GM12891 (cell line): Measurements from ENCODE around the gene RARB.

Experiments
- PAX5 ChIP-seq: IDR thresholded peaks from 2 replicates; pipeline ENCODE4 v1.6.1; 2011; ENCODE audit warnings: low read length, moderate library complexity, mild to moderate bottlenecking; ENCODE audit not compliant: insufficient read depth, severe bottlenecking
- POLR2AphosphoS5 ChIP-seq: IDR thresholded peaks from 2 replicates; pipeline ENCODE4 v1.6.1; 2011; ENCODE audit warnings: low read depth, low read length, control low read depth
- POU2F2 ChIP-seq: IDR thresholded peaks from 2 replicates; pipeline ENCODE4 v1.6.1; 2011; ENCODE audit warnings: low read depth, mild to moderate bottlenecking, control low read depth, low read length, moderate library complexity

DNA sequence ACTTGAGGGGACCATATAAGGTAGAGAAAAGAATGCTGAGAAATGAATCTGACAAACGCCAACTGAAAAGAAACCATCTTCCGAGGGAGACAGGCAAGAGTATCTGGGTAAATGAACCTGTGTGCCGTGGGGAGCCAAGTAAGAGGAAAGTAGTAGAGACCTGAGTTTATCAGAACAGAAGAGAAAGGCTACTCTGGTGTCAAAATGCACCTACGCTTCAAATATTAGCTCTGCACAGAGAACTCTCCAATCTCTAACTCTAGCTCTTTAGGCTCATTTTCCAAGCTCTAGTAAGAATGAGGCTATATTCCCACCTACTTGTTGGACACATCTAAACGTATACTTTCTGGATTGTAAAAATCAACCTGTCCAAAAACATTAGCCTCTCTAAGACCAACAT is 183.1 kb downstream of the RARB start:
- TF ChIP-seq POLR2AphosphoS5 (no peak), PAX5 (no peak), POU2F2 (no peak)
